K562 (cell line): ENCODE results near the gene LDLRAD3. TPM values are rescaled to one million over a fixed set of nuclear protein-coding genes. Genes with fewer than 3 reads are reported as not detected.

ENCODE experiments used
- BRF1 ChIP-seq: IDR thresholded peaks from 3 replicates; pipeline ENCODE4 v1.6.1; 2011; ENCODE audit warnings: borderline replicate concordance, mild to moderate bottlenecking; ENCODE audit not compliant: insufficient read length; ENCODE audit errors: extremely low read depth
- CCAR2 ChIP-seq: fragments of 200-400 bp; formaldehyde crosslinking; IDR thresholded peaks from 2 replicates; pipeline ENCODE4 v1.6.1; 2017; ENCODE audit warnings: mild to moderate bottlenecking, low read depth, low read length
- CREM ChIP-seq: IDR thresholded peaks from 2 replicates; pipeline ENCODE4 v1.6.1; 2014; ENCODE audit warnings: antibody characterized with exemption, low read depth
- MCM5 ChIP-seq: fragments of 450-650 bp; IDR thresholded peaks from 2 replicates; pipeline ENCODE4 v1.6.1; 2016; ENCODE audit warnings: low read depth
- MXI1 ChIP-seq: IDR thresholded peaks from 2 replicates; pipeline ENCODE4 v1.6.1; 2011; ENCODE audit warnings: low read depth, mild to moderate bottlenecking, improper control_type of control experiment, low read length
- TOE1 ChIP-seq, 2 experiments: fragments of 450-650 bp in 1 of 2; sonication (generic) in 1 of 2; formaldehyde crosslinking in 1 of 2; IDR thresholded peaks; 2 replicates each; pipeline versions ENCODE4 v1.7.1 to v1.8.0; 2016 to 2022; ENCODE audit warnings: borderline replicate concordance in 2 of 2, mild to moderate bottlenecking in 2 of 2, antibody characterized with exemption in 1 of 2, inconsistent platforms in 1 of 2, low read depth in 1 of 2, missing genetic modification reagents in 1 of 2, moderate library complexity in 1 of 2
- ZNF445 ChIP-seq: fragments of 250-450 bp; sonication (Bioruptor Pico); IDR thresholded peaks from 2 replicates; pipeline ENCODE4 v1.4.0; 2020; ENCODE audit warnings: low read depth, mild to moderate bottlenecking, moderate library complexity
- polyA plus RNA-seq, 8 experiments: library from polyadenylated mRNA; depleted of rRNA in 4 of 8; stranded (reverse) in 5 of 8; unstranded in 3 of 8; fragments of >200 nt; fragmentation: Nextera tagmentation in 2 of 8; fragmentation: Illumina TruSeq in 1 of 8; extraction: Ambion mirVana in 2 of 8; extraction: Trizol in 1 of 8; gene quantifications; 2 replicates each; pipeline versions ENCODE4 v1.2.1 to v1.2.3, GENCODE V29; 2011 to 2014; ENCODE audit warnings: inconsistent platforms in 1 of 8, missing spikeins in 1 of 8
- total RNA-seq, 7 experiments: library from RNA; depleted of rRNA in 6 of 7; stranded (reverse); fragments of >200 nt in 6 of 7; fragmentation: Illumina TruSeq in 2 of 7; extraction: Trizol in 2 of 7; gene quantifications; 2 replicates each; pipeline versions ENCODE4 v1.2.1 to v1.2.3, GENCODE V29; 2011 to 2021; ENCODE audit warnings: low replicate concordance in 1 of 7
- TF ChIP-seq, protein P1 (sequence below), 2 experiments: fragments of 450-650 bp in 1 of 2; IDR thresholded peaks; 2 replicates each; pipeline ENCODE4 v1.6.1; 2011 to 2017; ENCODE audit warnings: low read depth in 2 of 2, antibody characterized with exemption in 1 of 2, borderline replicate concordance in 1 of 2, low read length in 1 of 2, mild to moderate bottlenecking in 1 of 2, mixed read lengths in 1 of 2; ENCODE audit not compliant: control insufficient read depth in 1 of 2
- TF ChIP-seq, protein P2 (sequence below): fragments of 450-650 bp; IDR thresholded peaks from 2 replicates; pipeline ENCODE4 v1.7.1; 2018; ENCODE audit warnings: mild to moderate bottlenecking, low read depth; ENCODE audit not compliant: partially characterized antibody
- TF ChIP-seq, protein P3 (sequence below): fragments of 250-450 bp; sonication (Bioruptor Pico); IDR thresholded peaks from 2 replicates; pipeline ENCODE4 v1.8.0; 2021; ENCODE audit warnings: borderline replicate concordance, mild to moderate bottlenecking, moderate library complexity; ENCODE audit not compliant: poor library complexity, severe bottlenecking

LDLRAD3 gene
- total and polyA plus RNA-seq, 9 of the 15 experiments (the other 6 are each of a cell fraction or from before 2014, with no cell fraction given): 0.73 to 7.2 (median 3.5) TPM

DNA sequence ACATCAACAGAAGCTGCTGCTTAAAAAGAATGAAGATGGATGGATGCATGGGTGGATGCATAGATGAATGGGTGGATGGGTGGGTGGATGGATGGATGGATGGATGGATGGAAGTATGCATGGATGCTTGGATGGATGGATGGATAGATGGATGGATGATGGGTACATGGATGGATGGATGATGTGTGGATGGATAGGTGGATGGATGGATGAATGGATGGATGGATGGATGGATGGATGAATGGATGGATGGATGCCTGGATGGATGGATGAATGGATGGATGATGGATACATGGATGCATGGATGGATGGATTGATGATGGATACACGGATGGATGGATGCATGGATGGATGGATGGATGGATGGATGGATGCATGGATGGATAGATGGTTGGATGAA is 110.8 kb downstream of the LDLRAD3 start (continued):
- TF ChIP-seq, protein P1, sequence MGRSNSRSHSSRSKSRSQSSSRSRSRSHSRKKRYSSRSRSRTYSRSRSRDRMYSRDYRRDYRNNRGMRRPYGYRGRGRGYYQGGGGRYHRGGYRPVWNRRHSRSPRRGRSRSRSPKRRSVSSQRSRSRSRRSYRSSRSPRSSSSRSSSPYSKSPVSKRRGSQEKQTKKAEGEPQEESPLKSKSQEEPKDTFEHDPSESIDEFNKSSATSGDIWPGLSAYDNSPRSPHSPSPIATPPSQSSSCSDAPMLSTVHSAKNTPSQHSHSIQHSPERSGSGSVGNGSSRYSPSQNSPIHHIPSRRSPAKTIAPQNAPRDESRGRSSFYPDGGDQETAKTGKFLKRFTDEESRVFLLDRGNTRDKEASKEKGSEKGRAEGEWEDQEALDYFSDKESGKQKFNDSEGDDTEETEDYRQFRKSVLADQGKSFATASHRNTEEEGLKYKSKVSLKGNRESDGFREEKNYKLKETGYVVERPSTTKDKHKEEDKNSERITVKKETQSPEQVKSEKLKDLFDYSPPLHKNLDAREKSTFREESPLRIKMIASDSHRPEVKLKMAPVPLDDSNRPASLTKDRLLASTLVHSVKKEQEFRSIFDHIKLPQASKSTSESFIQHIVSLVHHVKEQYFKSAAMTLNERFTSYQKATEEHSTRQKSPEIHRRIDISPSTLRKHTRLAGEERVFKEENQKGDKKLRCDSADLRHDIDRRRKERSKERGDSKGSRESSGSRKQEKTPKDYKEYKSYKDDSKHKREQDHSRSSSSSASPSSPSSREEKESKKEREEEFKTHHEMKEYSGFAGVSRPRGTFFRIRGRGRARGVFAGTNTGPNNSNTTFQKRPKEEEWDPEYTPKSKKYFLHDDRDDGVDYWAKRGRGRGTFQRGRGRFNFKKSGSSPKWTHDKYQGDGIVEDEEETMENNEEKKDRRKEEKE (IDR thresholded peaks at IDR 0.05; ENCODE audit: borderline replicate concordance in 1 of 2, control insufficient read depth in 1 of 2, low read depth in 2 of 2, low read length in 1 of 2): no peak
- TF ChIP-seq TOE1 (IDR thresholded peaks at IDR 0.05; ENCODE audit: borderline replicate concordance): no peak
- TF ChIP-seq TOE1 (CRISPR knock-in tag; IDR thresholded peaks at IDR 0.05; ENCODE audit: borderline replicate concordance, low read depth): no peak
- no peak for TF ChIP-seq MXI1
- TF ChIP-seq CCAR2: no peak
- TF ChIP-seq, protein P2, sequence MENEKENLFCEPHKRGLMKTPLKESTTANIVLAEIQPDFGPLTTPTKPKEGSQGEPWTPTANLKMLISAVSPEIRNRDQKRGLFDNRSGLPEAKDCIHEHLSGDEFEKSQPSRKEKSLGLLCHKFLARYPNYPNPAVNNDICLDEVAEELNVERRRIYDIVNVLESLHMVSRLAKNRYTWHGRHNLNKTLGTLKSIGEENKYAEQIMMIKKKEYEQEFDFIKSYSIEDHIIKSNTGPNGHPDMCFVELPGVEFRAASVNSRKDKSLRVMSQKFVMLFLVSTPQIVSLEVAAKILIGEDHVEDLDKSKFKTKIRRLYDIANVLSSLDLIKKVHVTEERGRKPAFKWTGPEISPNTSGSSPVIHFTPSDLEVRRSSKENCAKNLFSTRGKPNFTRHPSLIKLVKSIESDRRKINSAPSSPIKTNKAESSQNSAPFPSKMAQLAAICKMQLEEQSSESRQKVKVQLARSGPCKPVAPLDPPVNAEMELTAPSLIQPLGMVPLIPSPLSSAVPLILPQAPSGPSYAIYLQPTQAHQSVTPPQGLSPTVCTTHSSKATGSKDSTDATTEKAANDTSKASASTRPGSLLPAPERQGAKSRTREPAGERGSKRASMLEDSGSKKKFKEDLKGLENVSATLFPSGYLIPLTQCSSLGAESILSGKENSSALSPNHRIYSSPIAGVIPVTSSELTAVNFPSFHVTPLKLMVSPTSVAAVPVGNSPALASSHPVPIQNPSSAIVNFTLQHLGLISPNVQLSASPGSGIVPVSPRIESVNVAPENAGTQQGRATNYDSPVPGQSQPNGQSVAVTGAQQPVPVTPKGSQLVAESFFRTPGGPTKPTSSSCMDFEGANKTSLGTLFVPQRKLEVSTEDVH: no peak
- TF ChIP-seq BRF1: no peak
- no peak for TF ChIP-seq CREM
- no peak for TF ChIP-seq ZNF445 (CRISPR knock-in tag)
- no peak for TF ChIP-seq MCM5
- TF ChIP-seq, protein P3, sequence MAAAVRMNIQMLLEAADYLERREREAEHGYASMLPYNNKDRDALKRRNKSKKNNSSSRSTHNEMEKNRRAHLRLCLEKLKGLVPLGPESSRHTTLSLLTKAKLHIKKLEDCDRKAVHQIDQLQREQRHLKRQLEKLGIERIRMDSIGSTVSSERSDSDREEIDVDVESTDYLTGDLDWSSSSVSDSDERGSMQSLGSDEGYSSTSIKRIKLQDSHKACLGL (CRISPR knock-in tag): no peak
